ENCODE results near the gene ESRP2.

ESRP2 gene

GRCh38 chr16:68235887-68236136 is at the start of gene ESRP2:
TSS of gene ESRP2 (minus strand) at chr16:68236127. CDS start at chr16:68236045, 82 bp downstream.
- no peak for DNase-seq (ENCODE audit: low read depth)

GRCh38 chr16:68285683-68286082 is 49.8 kb upstream of the ESRP2 start:
- no peak for DNase-seq (ENCODE audit: low read depth)

- DNase-seq (ENCODE audit: low read depth), result no peak
Measured at GRCh38 chr16:68284847-68285246, 48.9 kb upstream of the ESRP2 start.

GRCh38 chr16:68283801-68284598 is 48.1 kb upstream of the ESRP2 start:
- no peak for DNase-seq (ENCODE audit: low read depth)

GRCh38 chr16:68283346-68283745 is 47.4 kb upstream of the ESRP2 start:
- DNase-seq (ENCODE audit: low read depth), result no peak

- DNase-seq (ENCODE audit: low read depth), result no peak
Measured at GRCh38 chr16:68282064-68282452, 46.1 kb upstream of the ESRP2 start.

- no peak for DNase-seq (ENCODE audit: low read depth)
Measured at GRCh38 chr16:68281368-68282063, 45.6 kb upstream of the ESRP2 start.

- no peak for DNase-seq (ENCODE audit: low read depth)
Measured at GRCh38 chr16:68279726-68280558, 44.0 kb upstream of the ESRP2 start.

GRCh38 chr16:68276223-68276622 is 40.3 kb upstream of the ESRP2 start:
- no peak for DNase-seq (ENCODE audit: low read depth)

- DNase-seq (ENCODE audit: low read depth), result no peak
Measured at GRCh38 chr16:68275611-68276191, 39.8 kb upstream of the ESRP2 start.

GRCh38 chr16:68274441-68274840 is 38.5 kb upstream of the ESRP2 start:
- DNase-seq (ENCODE audit: low read depth), result no peak

- DNase-seq (ENCODE audit: low read depth), result no peak
Measured at GRCh38 chr16:68273896-68274295, 38.0 kb upstream of the ESRP2 start.

GRCh38 chr16:68273459-68273858 is 37.5 kb upstream of the ESRP2 start:
- no peak for DNase-seq (ENCODE audit: low read depth)

GRCh38 chr16:68272507-68273209 is 36.7 kb upstream of the ESRP2 start:
- no peak for DNase-seq (ENCODE audit: low read depth)

- no peak for DNase-seq (ENCODE audit: low read depth)
Measured at GRCh38 chr16:68270353-68270752, 34.4 kb upstream of the ESRP2 start.

- DNase-seq (ENCODE audit: low read depth), result no peak
Measured at GRCh38 chr16:68269793-68270192, 33.9 kb upstream of the ESRP2 start.

GRCh38 chr16:68267612-68268405 is 31.9 kb upstream of the ESRP2 start:
- no peak for DNase-seq (ENCODE audit: low read depth)

GRCh38 chr16:68265078-68265920 is 29.4 kb upstream of the ESRP2 start:
- DNase-seq (ENCODE audit: low read depth), result no peak

- peak; percentile 80 for DNase-seq (ENCODE audit: low read depth)
Measured at GRCh38 chr16:68264128-68265077, 28.5 kb upstream of the ESRP2 start, which contains the start of gene SLC7A6. TSS of gene SLC7A6 (plus strand) at chr16:68264526. CDS start at chr16:68274727, 10,201 bp downstream.

All from activated T-cell treated with anti-CD3 and anti-CD28 coated beads for 24 hours (primary cell).